GM23338 (cell line): ENCODE measurements around the gene TAF13.

Experiments used
- CREB1 ChIP-seq: fragments of 250-450 bp; sonication (Bioruptor Pico); IDR thresholded peaks from 2 replicates; pipeline ENCODE4 v1.5.0; 2020; ENCODE audit warnings: low read depth, mild to moderate bottlenecking, moderate library complexity
- EZH2 ChIP-seq: fragments of 200-600 bp; sonication (generic); IDR thresholded peaks from one replicate; pipeline ENCODE4 v1.8.0; 2017; ENCODE audit warnings: antibody characterized with exemption, mild to moderate bottlenecking, low read depth; ENCODE audit not compliant: unreplicated experiment
- EZH2phosphoT487 ChIP-seq: fragments of 200-600 bp; sonication (generic); IDR thresholded peaks from one replicate; pipeline ENCODE4 v1.8.1; 2018; ENCODE audit warnings: antibody characterized with exemption; ENCODE audit not compliant: unreplicated experiment
- JUNB ChIP-seq: IDR thresholded peaks from one replicate; pipeline ENCODE4 v1.6.1; 2016; ENCODE audit warnings: antibody characterized with exemption; ENCODE audit not compliant: unreplicated experiment
- POLR2AphosphoS5 ChIP-seq: IDR thresholded peaks from 2 replicates; pipeline ENCODE4 v1.6.1; 2016; ENCODE audit warnings: antibody characterized with exemption, low read depth
- ZNF114 ChIP-seq: fragments of 250-450 bp; sonication (Bioruptor Pico); IDR thresholded peaks from 2 replicates; pipeline ENCODE4 v1.5.0; 2020; ENCODE audit warnings: mild to moderate bottlenecking, moderate library complexity
- ZNF331 ChIP-seq: fragments of 250-450 bp; sonication (Bioruptor Pico); IDR thresholded peaks from 2 replicates; pipeline ENCODE4 v1.5.0; 2020; ENCODE audit warnings: low read depth, mild to moderate bottlenecking, moderate library complexity
- TF ChIP-seq, protein P1 (sequence below), 2 experiments: fragments of 200-600 bp in 1 of 2; sonication (generic) in 1 of 2; conservative IDR thresholded peaks; 2 replicates each; pipeline versions ENCODE4 v1.5.1 to v1.6.1; 2016 to 2017; ENCODE audit warnings: antibody characterized with exemption in 2 of 2, low read depth in 2 of 2, mild to moderate bottlenecking in 2 of 2, moderate library complexity in 1 of 2
- TF ChIP-seq, protein P2 (sequence below): IDR thresholded peaks from 2 replicates; pipeline ENCODE4 v1.6.1; 2016; ENCODE audit warnings: antibody characterized with exemption
- TF ChIP-seq, protein P3 (sequence below): IDR thresholded peaks from one replicate; pipeline ENCODE4 v1.6.1; 2018; ENCODE audit warnings: antibody characterized with exemption; ENCODE audit not compliant: unreplicated experiment

DNA sequence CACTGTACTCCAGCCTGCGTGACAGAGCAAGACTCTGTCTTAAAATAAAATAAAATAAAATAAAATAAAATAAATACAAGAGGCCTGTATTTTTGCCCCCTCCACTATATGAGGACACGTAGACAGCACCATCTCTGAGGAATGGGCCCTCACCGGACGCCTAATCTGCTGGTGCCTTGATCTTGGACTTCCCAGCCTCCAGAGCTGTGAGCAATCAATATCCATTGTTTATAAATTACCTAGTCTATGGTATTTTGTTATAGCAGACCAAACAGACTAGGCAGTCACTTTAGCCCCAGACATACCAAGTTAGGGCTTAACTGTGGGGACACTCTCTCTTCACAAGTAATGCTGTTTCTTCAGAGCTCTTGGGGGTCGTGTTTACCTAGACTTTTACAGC is 44.6 kb upstream of the TAF13 start:
- TF ChIP-seq, protein P1, sequence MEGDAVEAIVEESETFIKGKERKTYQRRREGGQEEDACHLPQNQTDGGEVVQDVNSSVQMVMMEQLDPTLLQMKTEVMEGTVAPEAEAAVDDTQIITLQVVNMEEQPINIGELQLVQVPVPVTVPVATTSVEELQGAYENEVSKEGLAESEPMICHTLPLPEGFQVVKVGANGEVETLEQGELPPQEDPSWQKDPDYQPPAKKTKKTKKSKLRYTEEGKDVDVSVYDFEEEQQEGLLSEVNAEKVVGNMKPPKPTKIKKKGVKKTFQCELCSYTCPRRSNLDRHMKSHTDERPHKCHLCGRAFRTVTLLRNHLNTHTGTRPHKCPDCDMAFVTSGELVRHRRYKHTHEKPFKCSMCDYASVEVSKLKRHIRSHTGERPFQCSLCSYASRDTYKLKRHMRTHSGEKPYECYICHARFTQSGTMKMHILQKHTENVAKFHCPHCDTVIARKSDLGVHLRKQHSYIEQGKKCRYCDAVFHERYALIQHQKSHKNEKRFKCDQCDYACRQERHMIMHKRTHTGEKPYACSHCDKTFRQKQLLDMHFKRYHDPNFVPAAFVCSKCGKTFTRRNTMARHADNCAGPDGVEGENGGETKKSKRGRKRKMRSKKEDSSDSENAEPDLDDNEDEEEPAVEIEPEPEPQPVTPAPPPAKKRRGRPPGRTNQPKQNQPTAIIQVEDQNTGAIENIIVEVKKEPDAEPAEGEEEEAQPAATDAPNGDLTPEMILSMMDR (conservative IDR thresholded peaks at IDR 0.05; ENCODE audit: low read depth in 2 of 2) = no peak
- TF ChIP-seq POLR2AphosphoS5 (no peak), JUNB (no peak), EZH2 (no peak), CREB1 (CRISPR knock-in tag) (no peak), ZNF114 (CRISPR knock-in tag) (no peak), EZH2phosphoT487 (no peak), ZNF331 (CRISPR knock-in tag) (no peak)
- TF ChIP-seq, protein P2, sequence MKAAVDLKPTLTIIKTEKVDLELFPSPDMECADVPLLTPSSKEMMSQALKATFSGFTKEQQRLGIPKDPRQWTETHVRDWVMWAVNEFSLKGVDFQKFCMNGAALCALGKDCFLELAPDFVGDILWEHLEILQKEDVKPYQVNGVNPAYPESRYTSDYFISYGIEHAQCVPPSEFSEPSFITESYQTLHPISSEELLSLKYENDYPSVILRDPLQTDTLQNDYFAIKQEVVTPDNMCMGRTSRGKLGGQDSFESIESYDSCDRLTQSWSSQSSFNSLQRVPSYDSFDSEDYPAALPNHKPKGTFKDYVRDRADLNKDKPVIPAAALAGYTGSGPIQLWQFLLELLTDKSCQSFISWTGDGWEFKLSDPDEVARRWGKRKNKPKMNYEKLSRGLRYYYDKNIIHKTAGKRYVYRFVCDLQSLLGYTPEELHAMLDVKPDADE = no peak
- TF ChIP-seq, protein P3, sequence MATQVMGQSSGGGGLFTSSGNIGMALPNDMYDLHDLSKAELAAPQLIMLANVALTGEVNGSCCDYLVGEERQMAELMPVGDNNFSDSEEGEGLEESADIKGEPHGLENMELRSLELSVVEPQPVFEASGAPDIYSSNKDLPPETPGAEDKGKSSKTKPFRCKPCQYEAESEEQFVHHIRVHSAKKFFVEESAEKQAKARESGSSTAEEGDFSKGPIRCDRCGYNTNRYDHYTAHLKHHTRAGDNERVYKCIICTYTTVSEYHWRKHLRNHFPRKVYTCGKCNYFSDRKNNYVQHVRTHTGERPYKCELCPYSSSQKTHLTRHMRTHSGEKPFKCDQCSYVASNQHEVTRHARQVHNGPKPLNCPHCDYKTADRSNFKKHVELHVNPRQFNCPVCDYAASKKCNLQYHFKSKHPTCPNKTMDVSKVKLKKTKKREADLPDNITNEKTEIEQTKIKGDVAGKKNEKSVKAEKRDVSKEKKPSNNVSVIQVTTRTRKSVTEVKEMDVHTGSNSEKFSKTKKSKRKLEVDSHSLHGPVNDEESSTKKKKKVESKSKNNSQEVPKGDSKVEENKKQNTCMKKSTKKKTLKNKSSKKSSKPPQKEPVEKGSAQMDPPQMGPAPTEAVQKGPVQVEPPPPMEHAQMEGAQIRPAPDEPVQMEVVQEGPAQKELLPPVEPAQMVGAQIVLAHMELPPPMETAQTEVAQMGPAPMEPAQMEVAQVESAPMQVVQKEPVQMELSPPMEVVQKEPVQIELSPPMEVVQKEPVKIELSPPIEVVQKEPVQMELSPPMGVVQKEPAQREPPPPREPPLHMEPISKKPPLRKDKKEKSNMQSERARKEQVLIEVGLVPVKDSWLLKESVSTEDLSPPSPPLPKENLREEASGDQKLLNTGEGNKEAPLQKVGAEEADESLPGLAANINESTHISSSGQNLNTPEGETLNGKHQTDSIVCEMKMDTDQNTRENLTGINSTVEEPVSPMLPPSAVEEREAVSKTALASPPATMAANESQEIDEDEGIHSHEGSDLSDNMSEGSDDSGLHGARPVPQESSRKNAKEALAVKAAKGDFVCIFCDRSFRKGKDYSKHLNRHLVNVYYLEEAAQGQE = no peak
